ENCODE measurements around the gene HOXD8. TPM values are rescaled to one million over a fixed set of nuclear protein-coding genes. Genes with fewer than 3 reads are reported as not detected.

HOXD8 gene
- total RNA-seq, 3 donors from 2014 or later, result 4.9 to 13.8 (median 5.6) TPM

DNA sequence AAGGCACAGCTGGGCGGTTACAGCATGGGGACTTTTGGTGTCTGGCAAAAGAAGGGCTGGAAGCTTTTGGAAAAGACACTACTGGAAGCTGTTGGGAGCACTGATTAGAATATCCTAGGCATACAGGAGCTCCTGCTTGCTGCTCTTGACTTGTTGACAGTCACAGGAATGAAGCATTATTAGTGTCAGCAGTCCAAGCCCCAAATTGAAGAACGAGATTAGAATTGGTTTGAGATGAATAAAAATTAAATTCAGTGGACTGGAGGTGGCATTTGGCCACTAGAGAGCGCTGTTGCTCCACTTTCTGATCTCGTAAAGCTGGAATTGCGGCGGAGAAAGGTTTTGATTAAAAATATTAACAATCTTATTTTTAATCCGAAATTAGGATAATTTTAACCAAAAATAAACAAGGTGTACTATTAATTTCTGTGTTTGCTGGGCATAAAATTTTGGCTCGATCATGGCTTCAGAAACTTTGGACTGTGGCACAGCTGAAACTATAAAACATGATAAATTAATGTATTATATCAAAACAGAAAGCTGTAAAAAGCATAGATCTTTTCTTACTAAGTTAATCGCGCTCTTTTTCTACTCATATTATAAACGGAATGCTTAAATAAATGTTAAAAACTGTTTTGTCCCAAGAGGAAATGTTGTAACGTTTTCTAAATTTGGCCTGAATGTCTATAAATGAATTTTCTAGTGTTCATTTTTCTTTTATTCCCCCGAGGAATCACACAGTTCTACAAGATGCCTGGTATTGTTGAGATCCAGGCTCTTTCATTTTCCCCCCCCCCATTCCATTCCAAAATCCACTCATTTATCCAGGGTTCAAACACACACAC, 2.4 kb upstream of the HOXD8 start:
- Histone ChIP-seq H3K4me3 (no peak overlapping the region), H3K9me3 (no peaks in the 10 kb centered on the region), H3K4me1 (ENCODE audit: low read depth) (peaks cover 21% of the 10 kb centered on the region), H3K36me3 (ENCODE audit: low read depth) (no peaks in the 10 kb centered on the region)
- TF ChIP-seq, protein P1, sequence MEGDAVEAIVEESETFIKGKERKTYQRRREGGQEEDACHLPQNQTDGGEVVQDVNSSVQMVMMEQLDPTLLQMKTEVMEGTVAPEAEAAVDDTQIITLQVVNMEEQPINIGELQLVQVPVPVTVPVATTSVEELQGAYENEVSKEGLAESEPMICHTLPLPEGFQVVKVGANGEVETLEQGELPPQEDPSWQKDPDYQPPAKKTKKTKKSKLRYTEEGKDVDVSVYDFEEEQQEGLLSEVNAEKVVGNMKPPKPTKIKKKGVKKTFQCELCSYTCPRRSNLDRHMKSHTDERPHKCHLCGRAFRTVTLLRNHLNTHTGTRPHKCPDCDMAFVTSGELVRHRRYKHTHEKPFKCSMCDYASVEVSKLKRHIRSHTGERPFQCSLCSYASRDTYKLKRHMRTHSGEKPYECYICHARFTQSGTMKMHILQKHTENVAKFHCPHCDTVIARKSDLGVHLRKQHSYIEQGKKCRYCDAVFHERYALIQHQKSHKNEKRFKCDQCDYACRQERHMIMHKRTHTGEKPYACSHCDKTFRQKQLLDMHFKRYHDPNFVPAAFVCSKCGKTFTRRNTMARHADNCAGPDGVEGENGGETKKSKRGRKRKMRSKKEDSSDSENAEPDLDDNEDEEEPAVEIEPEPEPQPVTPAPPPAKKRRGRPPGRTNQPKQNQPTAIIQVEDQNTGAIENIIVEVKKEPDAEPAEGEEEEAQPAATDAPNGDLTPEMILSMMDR (IDR thresholded peaks at IDR 0.05), result peak; percentile 73
- intact Hi-C loops (cut with DNase I, micrococcal nuclease), result loop anchor here (5.0 to 10.0 kb wide), 4 partner anchors 510 to 1018 kb away; no protein-coding TSS in a partner anchor
- no peak for ATAC-seq
- DNase-seq, result peak in 2 of 3 donors; percentile 64 to 91

DNA sequence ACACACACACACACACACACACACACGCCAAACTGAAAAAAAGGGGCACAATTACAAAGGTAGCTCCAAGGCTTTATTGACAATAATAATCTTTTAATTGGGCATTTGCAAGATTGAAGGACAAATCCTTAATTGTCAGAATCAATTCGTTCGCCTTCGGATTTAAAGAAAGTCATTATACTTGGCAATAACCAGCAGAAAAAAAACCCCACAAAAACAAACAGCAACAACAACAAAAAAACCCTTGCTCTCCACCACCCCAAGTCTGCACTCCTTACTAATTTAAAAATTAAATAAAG, 1.8 kb upstream of the HOXD8 start:
- no peak for ATAC-seq
- Histone ChIP-seq H3K36me3 (ENCODE audit: low read depth) (no peaks in the 10 kb centered on the region), H3K4me3 (no peak overlapping the region), H3K9me3 (no peaks in the 10 kb centered on the region), H3K4me1 (ENCODE audit: low read depth) (peaks cover 17% of the 10 kb centered on the region)
- TF ChIP-seq, protein P1 (IDR thresholded peaks at IDR 0.05), result no peak
- no peak for DNase-seq
- intact Hi-C loops (cut with DNase I, micrococcal nuclease), result loop anchor here (5.0 to 10.0 kb wide), 4 partner anchors 510 to 1017 kb away; no protein-coding TSS in a partner anchor

- DNase-seq (peak in 1 of 3 donors; percentile 52), ATAC-seq (peak; percentile 25)
- intact Hi-C loops (cut with DNase I, micrococcal nuclease), result loop anchor here (5.0 to 10.0 kb wide), 4 partner anchors 509 to 1016 kb away; no protein-coding TSS in a partner anchor
- no peaks in the 10 kb centered on the region for H3K9me3 ChIP-seq
- H3K4me1 ChIP-seq (ENCODE audit: low read depth), result peaks cover 17% of the 10 kb centered on the region
- H3K36me3 ChIP-seq (ENCODE audit: low read depth), result no peaks in the 10 kb centered on the region
- no peak overlapping the region for H3K4me3 ChIP-seq
- TF ChIP-seq, protein P1 (IDR thresholded peaks at IDR 0.05), result no peak
Observed at GRCh38 chr2:176128172-176128981, 1.1 kb upstream of the HOXD8 start.

DNA sequence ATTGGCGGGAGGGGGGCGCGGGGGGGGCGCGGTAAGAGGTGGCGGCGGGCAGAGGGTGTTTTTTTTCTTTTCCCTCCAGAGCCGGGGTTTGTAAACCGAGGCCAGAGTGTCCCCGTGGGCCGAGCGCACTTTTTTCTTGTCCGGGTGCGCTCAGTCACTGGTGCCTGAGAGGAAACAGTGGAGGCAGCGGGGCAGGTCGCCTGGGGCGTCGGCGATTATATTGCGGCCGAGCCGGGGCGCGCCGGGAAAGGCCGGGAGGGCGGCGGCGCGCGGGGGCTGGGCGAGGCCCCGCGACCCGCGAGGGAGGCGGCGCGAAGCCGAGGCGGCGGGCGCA, 275 bp downstream of the HOXD8 start:
- DNase-seq, result peak in 2 of 3 donors; percentile 55 to 60
- no peaks in the 10 kb centered on the region for H3K36me3 ChIP-seq (ENCODE audit: low read depth)
- H3K4me1 ChIP-seq (ENCODE audit: low read depth), result peaks cover 17% of the 10 kb centered on the region
- peak overlapping the region; percentile 36 for H3K4me3 ChIP-seq
- H3K9me3 ChIP-seq, result no peaks in the 10 kb centered on the region
- TF ChIP-seq, protein P1 (IDR thresholded peaks at IDR 0.05), result no peak
- intact Hi-C loops (cut with DNase I, micrococcal nuclease), result loop anchor here (5.0 to 10.0 kb wide), 4 partner anchors 508 to 1015 kb away; no protein-coding TSS in a partner anchor
- ATAC-seq, result peak; percentile 57

DNA sequence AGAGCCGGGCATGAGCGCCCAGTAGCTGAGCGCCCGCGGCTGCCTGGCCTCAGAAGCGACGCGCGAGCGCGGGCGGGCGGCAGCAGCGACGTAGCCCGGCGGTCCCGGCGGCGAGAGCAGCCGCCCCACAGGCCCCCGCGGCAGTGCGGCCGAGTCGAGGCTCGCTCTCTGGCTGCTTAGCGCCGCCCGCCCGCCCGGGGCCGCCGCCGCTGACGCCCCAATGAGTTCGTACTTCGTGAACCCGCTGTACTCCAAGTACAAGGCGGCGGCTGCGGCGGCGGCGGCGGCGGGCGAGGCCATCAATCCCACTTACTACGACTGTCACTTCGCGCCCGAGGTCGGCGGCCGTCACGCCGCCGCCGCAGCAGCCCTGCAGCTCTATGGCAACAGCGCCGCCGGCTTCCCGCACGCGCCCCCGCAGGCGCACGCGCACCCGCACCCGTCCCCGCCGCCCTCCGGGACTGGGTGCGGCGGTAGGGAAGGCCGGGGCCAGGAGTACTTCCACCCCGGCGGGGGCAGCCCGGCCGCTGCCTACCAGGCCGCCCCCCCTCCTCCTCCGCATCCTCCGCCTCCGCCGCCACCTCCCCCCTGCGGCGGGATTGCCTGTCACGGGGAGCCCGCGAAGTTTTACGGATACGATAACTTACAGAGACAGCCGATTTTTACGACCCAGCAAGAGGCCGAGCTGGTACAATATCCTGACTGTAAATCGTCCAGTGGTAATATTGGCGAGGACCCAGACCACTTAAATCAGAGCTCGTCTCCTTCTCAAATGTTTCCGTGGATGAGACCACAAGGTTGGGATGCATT, 847 bp downstream of the HOXD8 start:
- H3K4me3 ChIP-seq, result peak overlapping the region; percentile 36
- intact Hi-C loops (cut with DNase I, micrococcal nuclease), result no loop called here
- peak; percentile 61 for ATAC-seq
- H3K4me1 ChIP-seq (ENCODE audit: low read depth), result peaks cover 17% of the 10 kb centered on the region
- no peaks in the 10 kb centered on the region for H3K9me3 ChIP-seq
- peak; percentile 60 to 74 (median 67) for DNase-seq
- no peaks in the 10 kb centered on the region for H3K36me3 ChIP-seq (ENCODE audit: low read depth)
- TF ChIP-seq, protein P1 (IDR thresholded peaks at IDR 0.05), result no peak

Data from mucosa of descending colon (tissue), 3 donors.